HG02798 (cell line): Measurements from ENCODE around the gene ACOX1.
"Not testable (repeated sequence)": the region's sequence is repeated elsewhere in the genome, so short reads cannot be mapped to it uniquely, and the experiment has no call there.

Source experiments
- ATAC-seq: cut with Tn5 transposase; IDR thresholded peaks from one replicate; pipeline ENCODE4 v1.9.1; 2021; ENCODE audit warnings: mild to moderate bottlenecking; ENCODE audit not compliant: unreplicated experiment, poor library complexity

Gene ACOX1

GRCh38 chr17:75983501-75984181, 4.7 kb upstream of the ACOX1 start:
- ATAC-seq: no peak

GRCh38 chr17:75981019-75981615, 2.2 kb upstream of the ACOX1 start:
- no peak for ATAC-seq

GRCh38 chr17:75980188-75981018, 1.4 kb upstream of the ACOX1 start:
- ATAC-seq: no peak

GRCh38 chr17:75979705-75980187, 780 bp upstream of the ACOX1 start:
- peak; percentile 16 for ATAC-seq

- ATAC-seq: no peak
Observed at GRCh38 chr17:75976175-75976848, 2.7 kb downstream of the ACOX1 start.

GRCh38 chr17:75975757-75976174, 3.2 kb downstream of the ACOX1 start:
- no peak for ATAC-seq

GRCh38 chr17:75975187-75975586, 3.8 kb downstream of the ACOX1 start:
- not testable (repeated sequence) for ATAC-seq

GRCh38 chr17:75970626-75971025, 8.3 kb downstream of the ACOX1 start:
- no peak for ATAC-seq

- no peak for ATAC-seq
Observed at GRCh38 chr17:75970011-75970523, 8.9 kb downstream of the ACOX1 start.

- ATAC-seq: not testable (repeated sequence)
Observed at GRCh38 chr17:75969044-75969443, 9.9 kb downstream of the ACOX1 start.

- ATAC-seq: no peak
Observed at GRCh38 chr17:75965468-75965867, 13.5 kb downstream of the ACOX1 start.

- no peak for ATAC-seq
Observed at GRCh38 chr17:75959839-75960511, 19.0 kb downstream of the ACOX1 start.

GRCh38 chr17:75959051-75959838, 19.7 kb downstream of the ACOX1 start:
- no peak for ATAC-seq

GRCh38 chr17:75950855-75951554, 28.0 kb downstream of the ACOX1 start:
- ATAC-seq: no peak

- no peak for ATAC-seq
Observed at GRCh38 chr17:75950421-75950820, 28.5 kb downstream of the ACOX1 start.

- ATAC-seq: no peak
Observed at GRCh38 chr17:75945211-75945610, 33.8 kb downstream of the ACOX1 start.

GRCh38 chr17:75943491-75943890, 35.5 kb downstream of the ACOX1 start:
- ATAC-seq: no peak

GRCh38 chr17:75942473-75942872, 36.5 kb downstream of the ACOX1 start:
- ATAC-seq: no peak
